ENCODE measurements around the gene DYNLT1.

Gene DYNLT1

DNA sequence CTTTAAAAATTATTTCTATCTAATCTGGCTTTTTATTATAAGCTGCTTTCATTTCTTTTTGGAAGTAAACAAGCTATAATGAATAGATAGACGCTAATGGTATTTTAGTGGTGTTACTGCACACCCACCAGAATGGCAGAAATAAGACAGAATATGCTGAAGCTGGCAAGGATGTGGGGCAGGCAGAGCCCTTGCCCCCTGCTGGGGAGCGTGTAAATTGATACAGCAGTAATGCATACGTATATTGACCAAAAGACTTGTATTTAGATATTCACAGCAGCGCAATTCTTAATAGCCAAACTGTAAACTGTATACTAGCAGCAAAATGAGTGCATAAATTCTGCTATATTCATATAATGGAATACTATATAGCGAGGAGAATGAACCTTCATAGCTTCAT lies 49.3 kb downstream of the DYNLT1 start:
- DNase-seq, result no peak

GRCh38 chr6:158593670-158594069 lies 50.9 kb downstream of the DYNLT1 start:
- DNase-seq, result no peak

DNA sequence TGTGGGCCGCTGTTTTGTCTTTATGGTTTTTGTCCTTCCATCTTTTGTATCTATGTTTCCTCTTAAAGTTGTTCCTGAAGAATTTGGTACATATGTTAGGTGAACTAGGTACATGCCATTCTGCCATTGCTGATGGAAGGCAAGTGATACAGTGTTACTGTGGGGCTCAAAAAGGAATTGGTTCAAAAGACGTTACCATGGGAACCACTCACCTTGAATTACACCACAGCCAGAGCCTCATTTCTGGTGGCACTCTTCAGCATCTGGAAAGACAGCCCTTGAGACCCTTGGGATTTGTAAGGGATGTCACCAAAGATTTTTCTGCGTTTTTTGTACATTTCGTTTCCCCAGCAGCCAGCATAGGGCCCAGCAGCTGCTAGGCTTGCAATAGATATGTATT lies 52.7 kb downstream of the DYNLT1 start:
- DNase-seq, result no peak

GRCh38 chr6:158591134-158591809 lies 53.3 kb downstream of the DYNLT1 start:
- DNase-seq, result no peak

GRCh38 chr6:158589366-158589765 lies 55.2 kb downstream of the DYNLT1 start:
- DNase-seq, result no peak

GRCh38 chr6:158586652-158587051 lies 57.9 kb downstream of the DYNLT1 start:
- no peak for DNase-seq
